PC-3 (cell line): ENCODE data around the gene SLC25A21.

Source experiments
- CTCF ChIP-seq: fragments of 300-600 bp; sonication (generic); conservative IDR thresholded peaks from 2 replicates; pipeline ENCODE4 v1.5.1; 2017; ENCODE audit warnings: antibody characterized with exemption, low read depth, mild to moderate bottlenecking, low read length
- EZH2 ChIP-seq: fragments of 300-600 bp; sonication (generic); IDR thresholded peaks from one replicate; pipeline ENCODE4 v1.6.1; 2017; ENCODE audit warnings: antibody characterized with exemption, mild to moderate bottlenecking, low read length; ENCODE audit not compliant: unreplicated experiment
- EZH2phosphoT487 ChIP-seq: fragments of 300-600 bp; sonication (generic); IDR thresholded peaks from 2 replicates; pipeline ENCODE4 v1.6.1; 2018; ENCODE audit warnings: mild to moderate bottlenecking, antibody characterized with exemption, low read length, borderline replicate concordance

GRCh38 chr14:36748610-36749213, 423.7 kb downstream of the SLC25A21 start:
- no peak for TF ChIP-seq CTCF
- TF ChIP-seq EZH2: no peak
- TF ChIP-seq EZH2phosphoT487: no peak
